Endothelial cell of umbilical vein (primary cell): ENCODE measurements around the gene SRSF9. TPM values are rescaled to one million over a fixed set of nuclear protein-coding genes. Genes with fewer than 3 reads are reported as not detected.
A peak's percentile ranks its signal among the peaks of the same experiment; 100 is the strongest.

Experiments
- BruUV-seq: library from RNA; stranded (reverse); fragments of 400-500 nt; replicated peaks from 2 replicates; lab custom pipeline; 2021; lab: Mats Ljungman, UMichigan
- CTCF ChIA-PET: fragments of 300-600, 350-600 bp; sonication (Branson Sonifier 250); formaldehyde crosslinking; loops from one replicate; lab custom pipeline; 2021; ENCODE audit warnings: antibody characterized with exemption, inconsistent platforms; lab: Charles Lee
- POLR2A ChIA-PET: fragments of 300-600, 350-600 bp; sonication (Branson Sonifier 250); formaldehyde crosslinking; loops from one replicate; lab custom pipeline; 2021; ENCODE audit warnings: antibody characterized with exemption, inconsistent platforms; lab: Charles Lee
- DNase-seq: peaks from one replicate; pipeline ENCODE4 v3.0.0-alpha.2; 2011; ENCODE audit warnings: low read depth, low spot score
- FAIRE-seq: peaks from 2 replicates; lab custom pipeline; 2011; peaks lifted over from hg19 to GRCh38; lab: Jason Lieb, UNC
- H2AFZ ChIP-seq: 2 replicates; pipeline ENCODE4 v1.6.0; 2012; ENCODE audit warnings: low read depth, low read length, control low read depth, inconsistent platforms
- H3K27ac ChIP-seq: 2 replicates; pipeline ENCODE4 v1.5.1; 2011; ENCODE audit warnings: low read depth, mild to moderate bottlenecking, control low read depth, low read length, moderate library complexity; ENCODE audit not compliant: insufficient read depth
- H3K27me3 ChIP-seq, 2 experiments: 2 replicates each; pipeline versions ENCODE4 v1.6.0 to v1.6.1; 2011; ENCODE audit warnings: low read length in 2 of 2, mixed read lengths in 1 of 2; ENCODE audit not compliant: control insufficient read depth in 2 of 2, insufficient read depth in 2 of 2
- H3K36me3 ChIP-seq, 2 experiments: 2 replicates in 1 of 2; 3 replicates in 1 of 2; pipeline ENCODE4 v1.5.1; 2011; ENCODE audit warnings: low read length in 2 of 2, mild to moderate bottlenecking in 1 of 2, moderate library complexity in 1 of 2; ENCODE audit not compliant: control insufficient read depth in 2 of 2, insufficient read depth in 2 of 2; ENCODE audit errors: extremely low read depth in 1 of 2
- H3K4me1 ChIP-seq: 3 replicates; pipeline ENCODE4 v1.5.1; 2011; ENCODE audit warnings: mild to moderate bottlenecking, low read length; ENCODE audit not compliant: control insufficient read depth, insufficient read depth; ENCODE audit errors: extremely low read depth
- H3K4me2 ChIP-seq: 2 replicates; pipeline ENCODE4 v1.6.1; 2011; ENCODE audit warnings: low read length, control low read depth, mixed read lengths; ENCODE audit not compliant: insufficient read depth
- H3K4me3 ChIP-seq, 3 experiments: fragments of 200-600 bp in 1 of 3; sonication (generic), shearing (Covaris generic) in 1 of 3; replicated peaks in 1 of 3; 2 replicates each; pipeline ENCODE4 v1.5.1; 2011 to 2016; ENCODE audit warnings: control low read depth in 3 of 3, low read length in 3 of 3, mild to moderate bottlenecking in 2 of 3, inconsistent platforms in 1 of 3, low read depth in 1 of 3, moderate library complexity in 1 of 3; ENCODE audit not compliant: insufficient read depth in 1 of 3
- H3K79me2 ChIP-seq: 2 replicates; pipeline ENCODE4 v1.6.0; 2012; ENCODE audit warnings: low read length, inconsistent platforms; ENCODE audit not compliant: control insufficient read depth, insufficient read depth
- H3K9ac ChIP-seq: replicated peaks from 2 replicates; pipeline ENCODE3; 2011; ENCODE audit warnings: low read length, control low read depth; ENCODE audit not compliant: insufficient read depth; ENCODE audit errors: extremely low read depth
- H3K9me1 ChIP-seq: replicated peaks from 3 replicates; pipeline ENCODE4 v1.6.0; 2011; ENCODE audit warnings: mild to moderate bottlenecking, low read length; ENCODE audit not compliant: control insufficient read depth, insufficient read depth; ENCODE audit errors: extremely low read depth
- H3K9me3 ChIP-seq: replicated peaks from 2 replicates; pipeline ENCODE4 v1.5.1; 2012; ENCODE audit warnings: low read length, inconsistent platforms; ENCODE audit not compliant: control insufficient read depth, insufficient read depth
- H4K20me1 ChIP-seq: replicated peaks from 2 replicates; pipeline ENCODE3; 2011; ENCODE audit warnings: mild to moderate bottlenecking, low read length; ENCODE audit not compliant: control insufficient read depth, insufficient read depth; ENCODE audit errors: extremely low read depth
- EZH2 ChIP-seq: IDR thresholded peaks from 2 replicates; pipeline ENCODE4 v1.6.1; 2012; ENCODE audit warnings: borderline replicate concordance, low read depth, mild to moderate bottlenecking, moderate library complexity, low read length, inconsistent platforms; ENCODE audit not compliant: severe bottlenecking
- JUN ChIP-seq: IDR thresholded peaks from 2 replicates; pipeline ENCODE4 v1.6.1; 2011; ENCODE audit warnings: borderline replicate concordance, low read depth; ENCODE audit not compliant: insufficient read length, insufficient read depth
- POLR2A ChIP-seq: IDR thresholded peaks from 2 replicates; pipeline ENCODE4 v1.6.1; 2012; ENCODE audit warnings: low read depth, mild to moderate bottlenecking, control low read depth, low read length
- dilution Hi-C: fragments of 300-500 bp; cut with MboI; formaldehyde crosslinking; loops from one replicate; pipeline ENCODE4 v1.15.0; 2019; ENCODE audit warnings: low sequenced_read_pairs; ENCODE audit not compliant: extremely low pct_ligation_motif_present
- intact Hi-C: fragments of 100-400 bp; cut with micrococcal nuclease; formaldehyde crosslinking; loops from one replicate; pipeline ENCODE4 v1.10.0; 2022
- polyA plus RNA-seq, 4 experiments: library from polyadenylated mRNA; depleted of rRNA in 3 of 4; stranded (reverse) in 3 of 4; unstranded in 1 of 4; fragments of >200 nt; gene quantifications; 2 replicates each; pipeline versions ENCODE4 v1.2.1 to v1.2.3, GENCODE V29; 2011 to 2012; ENCODE audit warnings: missing spikeins in 1 of 4
- total RNA-seq: library from RNA; stranded (reverse); gene quantifications from 2 replicates; pipeline ENCODE4 v1.2.3, GENCODE V29; 2021
- TF ChIP-seq, protein P1 (sequence below), 2 donors: IDR thresholded peaks; 1 replicate in 1 of 2; 2 replicates in 1 of 2; pipeline ENCODE4 v1.5.1; 2011; ENCODE audit warnings: low read length in 2 of 2, mild to moderate bottlenecking in 2 of 2, moderate library complexity in 2 of 2, control low read depth in 1 of 2, inconsistent platforms in 1 of 2, low read depth in 1 of 2; ENCODE audit not compliant: insufficient read depth in 1 of 2; ENCODE audit errors: extremely low read depth in 1 of 2

Gene SRSF9
- total and polyA plus RNA-seq, 2 donors (not counting 3 experiments of a cell fraction or from before 2014, with no cell fraction given) = 153 to 226 TPM

DNA sequence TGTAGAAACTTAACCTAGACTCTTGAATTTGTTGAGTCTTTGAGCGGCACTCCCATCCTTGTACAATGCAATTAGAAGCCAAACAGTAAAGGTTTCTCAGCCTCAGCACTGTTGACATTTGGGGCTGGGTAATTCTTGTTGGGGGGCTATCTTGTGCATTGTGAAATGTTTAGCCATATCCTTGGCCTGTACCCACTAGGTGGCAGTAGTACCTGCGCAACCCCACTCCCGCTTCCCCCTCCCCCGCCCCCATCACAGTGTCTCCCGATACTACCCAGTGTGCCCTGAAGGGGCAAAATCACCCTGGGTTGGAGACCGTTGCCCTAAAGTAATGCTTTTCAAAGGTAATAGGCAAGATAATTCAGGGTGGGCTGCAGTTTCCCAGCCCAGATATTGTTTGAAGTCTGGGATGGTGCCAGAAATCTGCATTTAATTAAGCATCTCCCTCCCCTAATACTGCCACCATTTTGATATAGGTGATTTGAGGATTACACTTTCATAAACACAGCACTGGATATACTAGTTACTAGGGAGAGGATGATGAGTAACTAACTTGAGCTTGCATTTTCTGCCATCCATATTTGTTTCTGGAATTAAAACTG, 29.8 kb downstream of the SRSF9 start:
- H3K9ac ChIP-seq = no peak overlapping the region
- ChIA-PET POLR2A (no interaction called here), CTCF (interaction anchor here (0.7 to 1.1 kb wide), 3 partner anchors 16 to 209 kb away, joined by 3 read pairs; partner anchors contain the start of gene POP5)
- H2AFZ ChIP-seq = no peak overlapping the region
- DNase-seq (peak; percentile 67), FAIRE-seq (peak; percentile 61)
- H3K36me3 ChIP-seq = peaks cover 8% of the 10 kb centered on the region in 2 experiments
- H3K9me1 ChIP-seq = no peaks in the 10 kb centered on the region
- BruUV-seq = no TSS peak
- H3K9me3 ChIP-seq = no peaks in the 10 kb centered on the region
- intact Hi-C loops = loop anchor here (1.0 to 2.0 kb wide), 4 partner anchors 27 to 208 kb away; partner anchors contain the start of gene DYNLL1
- no peak overlapping the region for H3K4me3 ChIP-seq
- no peak overlapping the region for H3K4me2 ChIP-seq
- peaks cover 32% of the 10 kb centered on the region for H3K79me2 ChIP-seq
- H4K20me1 ChIP-seq = no peaks in the 10 kb centered on the region
- peaks cover 17% of the 10 kb centered on the region for H3K4me1 ChIP-seq
- H3K27me3 ChIP-seq = no peaks in the 10 kb centered on the region
- TF ChIP-seq JUN = no peak
- TF ChIP-seq POLR2A = no peak
- TF ChIP-seq, protein P1, sequence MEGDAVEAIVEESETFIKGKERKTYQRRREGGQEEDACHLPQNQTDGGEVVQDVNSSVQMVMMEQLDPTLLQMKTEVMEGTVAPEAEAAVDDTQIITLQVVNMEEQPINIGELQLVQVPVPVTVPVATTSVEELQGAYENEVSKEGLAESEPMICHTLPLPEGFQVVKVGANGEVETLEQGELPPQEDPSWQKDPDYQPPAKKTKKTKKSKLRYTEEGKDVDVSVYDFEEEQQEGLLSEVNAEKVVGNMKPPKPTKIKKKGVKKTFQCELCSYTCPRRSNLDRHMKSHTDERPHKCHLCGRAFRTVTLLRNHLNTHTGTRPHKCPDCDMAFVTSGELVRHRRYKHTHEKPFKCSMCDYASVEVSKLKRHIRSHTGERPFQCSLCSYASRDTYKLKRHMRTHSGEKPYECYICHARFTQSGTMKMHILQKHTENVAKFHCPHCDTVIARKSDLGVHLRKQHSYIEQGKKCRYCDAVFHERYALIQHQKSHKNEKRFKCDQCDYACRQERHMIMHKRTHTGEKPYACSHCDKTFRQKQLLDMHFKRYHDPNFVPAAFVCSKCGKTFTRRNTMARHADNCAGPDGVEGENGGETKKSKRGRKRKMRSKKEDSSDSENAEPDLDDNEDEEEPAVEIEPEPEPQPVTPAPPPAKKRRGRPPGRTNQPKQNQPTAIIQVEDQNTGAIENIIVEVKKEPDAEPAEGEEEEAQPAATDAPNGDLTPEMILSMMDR (IDR thresholded peaks at IDR 0.05; ENCODE audit: extremely low read depth in 1 of 2, insufficient read depth in 1 of 2, low read depth in 1 of 2, low read length in 2 of 2) = peak; percentile 34 to 82
- no peak for TF ChIP-seq EZH2
- H3K27ac ChIP-seq = no peak overlapping the region
- dilution Hi-C loops = no loop called here
